GM23248 (cell line): ENCODE results near the gene TP53I3.

Source experiments
- EZH2 ChIP-seq: fragments of 200-600 bp; sonication (generic); IDR thresholded peaks from 2 replicates; pipeline ENCODE4 v1.6.1; 2018; ENCODE audit warnings: antibody characterized with exemption, mild to moderate bottlenecking; ENCODE audit not compliant: insufficient read depth, poor library complexity, severe bottlenecking
- EZH2phosphoT487 ChIP-seq: fragments of 200-600 bp; sonication (generic); IDR thresholded peaks from 2 replicates; pipeline ENCODE4 v1.6.1; 2018; ENCODE audit warnings: antibody characterized with exemption, moderate library complexity, mild to moderate bottlenecking, low read depth; ENCODE audit not compliant: insufficient read depth

- TF ChIP-seq EZH2, result no peak
- no peak for TF ChIP-seq EZH2phosphoT487
These were observed 32.8 kb downstream of the TP53I3 start for GRCh38 chr2:24051833-24052232.
